Measurements from ENCODE around the gene GPR65. TPM values are rescaled to one million over a fixed set of nuclear protein-coding genes. Genes with fewer than 3 reads are reported as not detected.

GPR65 gene
- polyA plus RNA-seq, 2 of the 4 experiments (the other 2 are of a cell fraction) = 0.03 TPM; not detected in 1

GRCh38 chr14:87979689-87980088 is 25.2 kb upstream of the GPR65 start:
- Histone ChIP-seq H3K4me3 (no peak overlapping the region), H3K9me3 (no peaks in the 10 kb centered on the region), H3K4me2 (no peak overlapping the region), H3K27ac (no peak overlapping the region), H3K4me1 (no peaks in the 10 kb centered on the region)
- 27% methylated on average over 1 of the region's 1 CpG for WGBS (ENCODE audit: missing lambda C conversion rate)
- no peak for FAIRE-seq
- ChIA-PET POLR2A (no interaction called here), CTCF (interaction anchor here (1.0 kb wide), 1 partner anchor 13 kb away, joined by 3 read pairs; no protein-coding TSS in a partner anchor)
- TF ChIP-seq ELK1 (IDR thresholded peaks at IDR 0.05; ENCODE audit: low read depth, low read length) (no peak), JUN (IDR thresholded peaks at IDR 0.05) (no peak), KDM1A (IDR thresholded peaks at IDR 0.05; ENCODE audit: low read depth) (no peak), EHMT2 (IDR thresholded peaks at IDR 0.05; ENCODE audit: low read depth) (no peak), HEYL (CRISPR knock-in tag; IDR thresholded peaks at IDR 0.05) (no peak), NR3C1 (IDR thresholded peaks at IDR 0.05) (no peak), EHF (CRISPR knock-in tag; IDR thresholded peaks at IDR 0.05) (no peak), KDM5A (IDR thresholded peaks at IDR 0.05) (no peak), HOXA7 (CRISPR knock-in tag; IDR thresholded peaks at IDR 0.05) (no peak), ZNF302 (CRISPR knock-in tag; IDR thresholded peaks at IDR 0.05) (no peak), BCL3 (IDR thresholded peaks at IDR 0.05) (no peak), RFX5 (IDR thresholded peaks at IDR 0.05) (no peak), HMGXB4 (CRISPR knock-in tag; IDR thresholded peaks at IDR 0.05; ENCODE audit: borderline replicate concordance) (no peak), MAZ (IDR thresholded peaks at IDR 0.05; ENCODE audit: borderline replicate concordance, low read depth, low read length) (no peak)
- ATAC-seq = no peak
- DNase-seq (ENCODE audit: low read depth in 1 of 2, low spot score in 1 of 2) = no peak

- Histone ChIP-seq H3K4me2 (no peak overlapping the region), H3K9me3 (no peaks in the 10 kb centered on the region), H3K4me3 (no peak overlapping the region), H3K4me1 (0 out of 3 replicates have a peak, but pooled peaks cover 6% of the 10 kb centered on the region), H3K27ac (no peak overlapping the region)
- FAIRE-seq (no peak), ATAC-seq (no peak), DNase-seq (ENCODE audit: low read depth in 1 of 2, low spot score in 1 of 2) (no peak)
- CTCF ChIA-PET = interaction anchor here (1.1 kb wide), 1 partner anchor 45 kb away, joined by 3 read pairs; no protein-coding TSS in a partner anchor
- POLR2A ChIA-PET = no interaction called here
- no peak for TF ChIP-seq RARB (CRISPR knock-in tag; IDR thresholded peaks at IDR 0.05)
- TF ChIP-seq CBX8 (IDR thresholded peaks at IDR 0.05) = no peak
- no peak for TF ChIP-seq ZC3H11A (IDR thresholded peaks at IDR 0.05)
- no peak for TF ChIP-seq ELK1 (IDR thresholded peaks at IDR 0.05; ENCODE audit: low read depth, low read length)
- TF ChIP-seq CEBPB (IDR thresholded peaks at IDR 0.05) = no peak
- no peak for TF ChIP-seq EHMT2 (IDR thresholded peaks at IDR 0.05; ENCODE audit: low read depth)
- no peak for TF ChIP-seq FOSL2 (IDR thresholded peaks at IDR 0.05)
- no peak for TF ChIP-seq FOSL2 (CRISPR knock-in tag; IDR thresholded peaks at IDR 0.05)
- TF ChIP-seq TFCP2L1 (CRISPR knock-in tag; IDR thresholded peaks at IDR 0.05) = no peak
- no peak for TF ChIP-seq PBX3 (IDR thresholded peaks at IDR 0.05)
- no peak for TF ChIP-seq HDAC2 (IDR thresholded peaks at IDR 0.05)
- no peak for TF ChIP-seq HOXB5 (CRISPR knock-in tag; IDR thresholded peaks at IDR 0.05)
- no peak for TF ChIP-seq NFE2L2 (conservative IDR thresholded peaks at IDR 0.05; ENCODE audit: low read length)
- TF ChIP-seq ZNF302 (CRISPR knock-in tag; IDR thresholded peaks at IDR 0.05) = no peak
- no peak for TF ChIP-seq ESRRA (IDR thresholded peaks at IDR 0.05; ENCODE audit: borderline replicate concordance, low read length)
- WGBS (ENCODE audit: missing lambda C conversion rate) = 87% methylated on average over 5 of the region's 5 CpGs
Measured at GRCh38 chr14:87989221-87989955, 15.5 kb upstream of the GPR65 start.
